HG03097 (cell line): ENCODE measurements around the gene RND3.

ENCODE experiments used
- ATAC-seq: cut with Tn5 transposase; IDR thresholded peaks from one replicate; pipeline ENCODE4 v1.9.1; 2021; ENCODE audit not compliant: unreplicated experiment, low FRiP score

Gene RND3

DNA sequence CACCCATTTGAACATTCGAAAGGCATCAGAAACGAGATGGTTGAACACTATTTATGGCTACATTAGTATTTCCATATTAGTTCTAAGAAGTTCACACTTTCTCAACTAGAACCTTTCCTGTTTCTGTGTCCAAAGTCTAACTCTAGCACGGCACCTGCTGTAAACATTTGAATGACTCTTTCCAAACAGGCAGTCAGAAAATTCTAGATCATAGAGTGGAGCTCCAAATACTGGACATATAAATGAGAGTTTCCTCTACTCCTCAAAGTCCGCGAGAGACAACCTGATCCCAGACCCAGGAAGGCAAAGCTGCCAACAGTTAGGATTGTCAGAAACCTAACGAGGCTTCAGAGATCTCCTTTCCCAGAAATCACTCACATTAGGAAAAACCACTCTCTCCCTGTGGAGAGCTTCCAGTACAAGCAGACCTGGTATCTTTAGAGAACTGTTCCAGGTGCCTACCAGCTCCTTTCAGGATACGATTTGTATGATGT lies 10.6 kb downstream of the RND3 start:
- ATAC-seq: no peak

GRCh38 chr2:150476286-150476685 lies 11.2 kb downstream of the RND3 start:
- no peak for ATAC-seq

DNA sequence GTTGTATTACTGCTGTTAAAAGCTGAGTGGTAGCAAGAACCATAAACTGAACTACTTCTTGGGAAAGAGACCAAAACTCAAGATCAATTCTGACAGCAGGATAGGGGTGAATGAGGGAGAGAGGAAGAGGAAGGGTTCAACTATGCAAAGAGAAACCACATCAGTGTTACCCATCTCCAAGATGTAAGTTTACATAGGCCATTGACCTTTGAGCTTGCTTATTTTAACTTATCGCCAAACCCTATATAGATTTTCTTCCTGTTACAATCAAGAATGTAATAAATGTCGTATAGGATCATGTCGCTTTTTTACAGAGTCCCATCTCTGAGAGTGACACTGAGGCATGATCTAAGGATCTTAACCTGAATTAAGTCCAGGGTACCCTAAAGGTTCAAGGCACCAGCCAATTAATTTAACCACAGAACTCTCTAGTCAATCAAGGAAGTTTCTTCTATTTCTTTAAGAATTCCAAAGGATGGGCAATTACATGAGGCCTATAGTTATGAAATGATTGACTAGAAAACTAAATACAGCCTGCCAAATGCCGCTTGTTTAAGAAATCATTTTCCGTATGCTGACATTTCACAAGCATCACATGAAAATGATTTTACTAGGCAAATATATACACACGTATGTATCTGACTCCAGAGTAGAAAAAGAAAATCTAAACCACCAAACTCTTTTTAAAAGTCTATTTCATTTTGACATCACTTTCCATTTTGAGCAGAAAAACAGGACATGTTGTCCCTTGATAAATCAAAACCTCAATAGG lies 11.8 kb downstream of the RND3 start:
- ATAC-seq: no peak

GRCh38 chr2:150474326-150475074 lies 13.0 kb downstream of the RND3 start:
- no peak for ATAC-seq

DNA sequence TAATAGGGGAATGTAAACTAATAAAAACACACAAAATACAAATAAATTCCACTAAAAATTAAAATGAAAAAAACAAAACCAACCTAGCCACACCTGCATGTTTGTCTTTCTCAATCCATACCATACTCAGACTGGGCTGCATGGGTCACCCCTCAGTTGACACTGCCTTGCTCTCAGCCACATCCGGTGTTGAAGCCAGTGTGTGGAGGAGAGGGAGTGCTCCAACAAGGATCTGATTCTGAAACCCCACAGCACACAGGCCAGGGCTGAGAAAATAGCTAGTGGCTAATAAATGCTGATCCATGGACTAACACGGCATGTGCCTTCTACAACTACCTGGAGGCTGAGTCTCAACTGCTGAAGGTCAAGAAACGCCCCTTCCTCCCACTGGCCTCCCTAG lies 13.7 kb downstream of the RND3 start:
- ATAC-seq: no peak

DNA sequence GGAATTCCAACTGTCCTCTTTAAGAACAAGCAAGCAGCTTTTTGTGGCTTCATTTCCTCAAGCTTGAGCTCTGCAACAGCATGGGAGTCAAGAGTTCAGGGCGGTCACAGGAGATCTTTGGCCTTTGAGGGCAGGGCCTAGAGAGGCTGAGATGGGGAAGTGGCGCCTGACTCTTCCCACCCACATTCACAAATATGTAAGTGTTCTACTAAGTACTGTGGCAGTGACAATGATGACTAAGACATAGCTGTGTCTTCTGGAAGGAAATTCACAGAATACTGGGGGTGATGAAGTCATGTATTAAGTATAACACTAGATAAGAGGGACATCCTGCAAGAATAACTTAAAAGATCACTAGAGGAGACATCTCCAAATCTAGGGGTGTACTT lies 15.0 kb downstream of the RND3 start:
- no peak for ATAC-seq

DNA sequence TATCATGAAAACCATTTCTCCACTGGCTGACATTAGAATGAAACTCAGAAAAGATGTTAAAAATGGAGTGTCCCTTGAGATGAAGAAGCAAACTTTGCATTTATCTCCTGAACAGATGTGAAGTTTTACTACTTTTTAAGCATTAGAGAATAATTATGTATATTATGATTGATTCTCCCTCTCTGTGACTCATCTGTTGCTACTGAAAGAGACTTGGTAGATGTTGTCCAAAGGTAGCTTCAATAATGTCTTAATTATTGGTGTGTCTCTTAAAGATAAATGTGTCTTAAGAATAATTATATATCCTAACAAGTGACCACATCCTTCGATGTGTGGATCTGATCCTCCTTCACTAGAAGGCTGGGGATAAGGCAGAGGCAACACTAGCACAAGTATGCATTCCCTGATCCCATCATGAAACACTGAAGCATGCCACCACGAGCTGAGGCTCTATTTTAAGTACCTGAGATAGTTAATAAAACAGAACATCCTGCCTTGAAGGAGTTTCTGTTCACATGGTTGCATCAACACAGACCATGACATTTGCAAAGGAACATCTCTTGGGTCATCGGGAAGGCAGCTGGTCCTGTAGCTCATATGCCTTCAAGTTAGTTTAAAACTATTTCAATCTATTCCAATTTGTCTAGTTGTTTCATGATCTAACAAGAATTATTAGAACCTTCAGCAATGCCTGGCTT lies 15.5 kb downstream of the RND3 start:
- ATAC-seq: no peak

- no peak for ATAC-seq
These were observed 17.0 kb downstream of the RND3 start for GRCh38 chr2:150470435-150470834.

DNA sequence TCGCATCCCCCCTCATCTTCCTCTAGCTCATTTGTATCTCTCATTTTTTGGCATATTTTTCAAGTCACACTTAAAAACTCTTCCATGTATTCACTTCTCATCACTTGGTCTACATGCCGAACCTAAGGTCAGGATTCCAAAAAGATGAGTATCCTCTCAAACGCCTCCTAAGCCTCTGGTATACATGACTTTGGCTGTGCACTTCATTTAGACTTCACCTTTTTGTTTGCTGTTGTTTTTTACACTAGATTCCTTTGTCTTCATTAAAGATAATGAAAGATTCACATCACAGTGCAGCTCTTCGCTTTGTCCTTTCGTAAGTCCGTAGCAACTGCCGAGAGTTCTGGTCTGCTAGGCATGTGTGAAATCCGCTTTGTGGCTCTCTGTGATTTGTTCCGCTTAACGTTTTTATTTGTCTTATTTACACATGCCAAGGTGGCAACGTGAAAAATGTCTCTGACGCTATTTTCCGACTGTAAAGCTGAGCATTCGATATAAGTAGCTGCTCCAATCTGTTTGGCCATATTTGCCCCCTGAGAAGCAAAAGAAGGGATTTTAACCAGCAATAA lies 17.7 kb downstream of the RND3 start:
- no peak for ATAC-seq

- no peak for ATAC-seq
These were observed 19.0 kb downstream of the RND3 start for GRCh38 chr2:150468350-150468960.

GRCh38 chr2:150467621-150467963 lies 19.9 kb downstream of the RND3 start:
- no peak for ATAC-seq

DNA sequence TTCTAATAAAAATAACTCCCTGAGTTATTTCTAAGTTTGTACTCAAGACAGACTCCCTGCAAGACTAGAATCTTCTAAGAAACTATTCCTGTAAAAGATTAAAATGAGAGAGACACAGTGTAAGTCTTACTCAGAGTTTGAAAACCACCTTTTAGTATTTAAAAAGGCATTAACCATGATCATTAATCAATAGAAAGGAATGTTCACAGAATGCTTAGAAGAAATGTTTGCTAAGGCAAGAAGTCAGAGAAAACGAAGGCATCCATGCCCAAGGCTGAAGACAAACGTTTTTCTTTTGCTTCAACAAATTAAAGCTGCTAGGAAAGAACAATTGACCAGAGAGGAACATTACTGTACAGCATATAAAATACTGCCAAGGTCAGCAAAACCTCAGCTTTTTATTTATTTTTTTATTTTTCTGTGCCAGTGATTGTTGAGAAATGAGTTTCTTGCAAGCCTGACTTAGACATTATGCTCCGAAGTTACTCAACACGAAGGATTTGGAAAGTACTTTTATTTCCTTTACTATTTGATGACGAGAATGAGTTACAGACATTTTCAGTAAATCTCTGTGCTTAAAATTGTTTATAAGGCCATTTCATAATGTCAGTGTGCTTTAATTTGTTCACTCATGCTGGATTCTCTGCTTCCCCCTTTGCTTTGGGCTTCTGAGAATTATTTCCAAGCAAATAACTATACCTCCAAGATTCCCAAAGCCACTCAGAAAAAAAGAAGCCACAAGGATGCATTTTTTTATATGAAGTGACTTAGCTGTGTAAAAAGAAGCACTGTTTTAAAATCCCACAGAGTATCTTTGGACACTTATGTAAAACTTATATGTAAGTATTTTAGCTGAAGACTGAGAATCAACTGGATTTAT lies 20.5 kb downstream of the RND3 start:
- ATAC-seq: no peak

DNA sequence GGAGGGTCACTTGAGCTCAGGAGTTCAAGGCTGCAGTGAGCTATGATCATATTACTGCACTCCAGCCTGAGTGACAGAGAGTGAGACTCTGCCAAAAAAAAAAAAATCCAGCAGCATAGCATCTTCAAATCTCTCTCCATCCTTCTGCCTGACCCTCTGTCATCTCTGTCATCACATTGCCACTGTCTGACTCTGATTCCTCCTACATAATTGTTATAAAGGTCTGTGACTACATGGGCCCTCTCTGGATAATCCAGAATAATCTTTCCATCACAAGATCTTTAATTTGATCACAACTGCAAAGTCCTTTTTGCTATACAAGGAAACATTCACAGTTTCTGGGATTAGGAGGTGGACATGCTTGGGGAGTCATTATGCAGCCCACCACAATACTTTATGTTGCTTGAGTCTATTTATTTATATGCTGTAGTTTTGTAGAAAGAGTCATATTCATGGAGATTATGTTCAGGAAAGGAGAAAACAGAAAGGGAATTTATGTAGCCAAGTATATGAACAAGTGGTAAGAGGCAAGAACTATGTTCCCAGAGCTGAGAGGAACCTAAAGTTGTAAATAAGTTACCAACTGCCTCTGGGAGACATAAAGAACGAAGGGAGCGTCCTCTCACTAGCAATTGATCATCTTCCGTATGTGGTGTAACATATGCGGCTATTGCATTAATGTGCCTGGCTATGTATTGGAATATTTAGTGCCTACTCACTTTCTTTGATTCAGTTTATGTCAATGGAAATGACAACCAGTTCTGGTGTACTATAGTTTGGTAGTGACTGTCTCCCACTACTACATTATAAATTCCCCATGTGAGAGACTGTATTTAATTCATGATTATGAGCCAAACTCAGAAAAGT lies 21.5 kb downstream of the RND3 start:
- no peak for ATAC-seq

GRCh38 chr2:150464986-150465385 lies 22.5 kb downstream of the RND3 start:
- no peak for ATAC-seq

DNA sequence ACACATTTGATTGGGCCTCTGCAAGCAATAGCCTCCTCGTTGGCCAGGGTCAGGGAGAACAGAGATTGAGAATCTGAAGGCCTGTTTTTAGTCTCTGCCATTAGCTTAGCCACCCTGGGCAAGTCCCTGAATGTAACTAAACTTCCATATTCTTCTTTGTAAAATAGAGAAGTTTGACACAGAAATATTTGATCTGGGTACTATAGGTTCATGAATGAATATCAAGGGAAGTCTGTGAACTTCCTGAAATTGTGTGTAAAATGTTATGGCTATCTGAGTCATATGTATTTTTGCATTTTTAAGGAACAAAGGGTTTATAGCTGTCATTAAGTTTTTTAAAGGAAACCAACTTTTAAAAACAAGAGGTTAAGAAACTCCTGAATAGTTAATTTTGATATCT lies 23.2 kb downstream of the RND3 start:
- ATAC-seq: no peak

- ATAC-seq: no peak
These were observed 24.7 kb downstream of the RND3 start for GRCh38 chr2:150462770-150463169.

DNA sequence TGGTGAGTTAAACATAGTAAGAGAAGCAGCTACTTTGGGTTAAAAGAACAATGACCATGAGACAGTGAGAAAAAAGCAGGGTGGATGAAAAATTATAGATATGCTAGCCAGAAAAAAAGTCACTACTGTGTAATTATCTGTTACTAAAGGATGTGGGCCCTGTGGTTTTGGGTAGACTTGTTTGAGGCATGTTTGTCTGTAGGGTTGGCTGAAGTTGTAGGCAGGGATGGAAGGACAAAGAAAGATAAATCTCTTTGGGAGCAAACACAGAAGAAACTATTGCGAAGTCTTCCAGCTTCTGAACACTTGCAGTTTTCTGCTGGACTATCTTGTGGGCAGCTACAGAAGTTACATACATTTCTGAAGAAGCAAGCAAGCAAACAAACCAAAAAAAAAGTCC lies 28.2 kb downstream of the RND3 start:
- no peak for ATAC-seq

GRCh38 chr2:150450765-150451164 lies 36.7 kb downstream of the RND3 start:
- ATAC-seq: no peak

DNA sequence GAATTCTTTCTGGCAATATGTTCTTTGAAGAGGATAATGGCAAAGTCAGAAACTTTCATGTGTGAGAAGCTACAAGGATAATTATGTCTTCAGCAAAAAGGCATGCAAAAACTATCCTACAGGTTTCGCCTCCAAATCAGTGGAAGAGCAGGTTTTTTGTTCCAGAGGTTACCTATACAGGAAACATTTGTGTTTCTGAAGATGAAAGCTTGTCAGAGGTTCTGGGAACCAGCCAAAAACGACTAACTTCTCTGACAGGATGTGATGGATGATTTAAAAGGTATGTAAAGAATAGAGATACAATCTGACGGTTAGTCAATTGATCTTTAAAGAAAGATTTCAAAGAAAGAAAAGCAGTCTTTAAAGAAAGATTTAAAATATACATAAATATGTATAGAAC lies 37.6 kb downstream of the RND3 start:
- no peak for ATAC-seq
